ENCODE data around the gene TGM2.

DNA sequence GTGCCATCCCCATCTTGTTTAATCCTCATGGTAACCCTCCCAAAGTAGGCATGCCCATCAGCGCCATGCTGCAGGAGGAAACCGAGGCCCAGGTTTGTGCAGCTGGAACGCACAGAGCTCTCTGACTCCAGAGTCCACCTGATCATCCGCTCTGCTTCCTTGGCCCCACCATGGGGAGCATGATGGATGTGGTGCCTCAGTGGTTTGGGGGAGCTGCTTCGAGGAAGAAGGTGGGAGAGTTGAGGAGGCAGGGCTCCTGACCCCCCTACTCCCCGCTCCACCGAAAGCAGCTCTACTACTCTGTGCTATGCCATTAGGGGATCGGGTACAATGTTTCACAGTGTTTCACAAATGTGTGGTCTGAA, 52.2 kb downstream of the TGM2 start:
- TF ChIP-seq, protein P1, sequence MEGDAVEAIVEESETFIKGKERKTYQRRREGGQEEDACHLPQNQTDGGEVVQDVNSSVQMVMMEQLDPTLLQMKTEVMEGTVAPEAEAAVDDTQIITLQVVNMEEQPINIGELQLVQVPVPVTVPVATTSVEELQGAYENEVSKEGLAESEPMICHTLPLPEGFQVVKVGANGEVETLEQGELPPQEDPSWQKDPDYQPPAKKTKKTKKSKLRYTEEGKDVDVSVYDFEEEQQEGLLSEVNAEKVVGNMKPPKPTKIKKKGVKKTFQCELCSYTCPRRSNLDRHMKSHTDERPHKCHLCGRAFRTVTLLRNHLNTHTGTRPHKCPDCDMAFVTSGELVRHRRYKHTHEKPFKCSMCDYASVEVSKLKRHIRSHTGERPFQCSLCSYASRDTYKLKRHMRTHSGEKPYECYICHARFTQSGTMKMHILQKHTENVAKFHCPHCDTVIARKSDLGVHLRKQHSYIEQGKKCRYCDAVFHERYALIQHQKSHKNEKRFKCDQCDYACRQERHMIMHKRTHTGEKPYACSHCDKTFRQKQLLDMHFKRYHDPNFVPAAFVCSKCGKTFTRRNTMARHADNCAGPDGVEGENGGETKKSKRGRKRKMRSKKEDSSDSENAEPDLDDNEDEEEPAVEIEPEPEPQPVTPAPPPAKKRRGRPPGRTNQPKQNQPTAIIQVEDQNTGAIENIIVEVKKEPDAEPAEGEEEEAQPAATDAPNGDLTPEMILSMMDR (IDR thresholded peaks at IDR 0.05), result no peak
- TF ChIP-seq POLR2A (IDR thresholded peaks at IDR 0.05), result no peak

Measured in esophagus squamous epithelium (tissue), 4 donors.